Measurements from ENCODE around the gene CFDP1.

- TF ChIP-seq CTCF (conservative IDR thresholded peaks at IDR 0.05; ENCODE audit: low read depth, low read length) (no peak), EZH2 (IDR thresholded peaks at IDR 0.05; ENCODE audit: borderline replicate concordance, low read depth, low read length, poor library complexity, severe bottlenecking) (no peak)
Observed at GRCh38 chr16:75361936-75362335, 71.4 kb downstream of the CFDP1 start.
